ENCODE data around the gene TLE5.

TLE5 gene, protein sequence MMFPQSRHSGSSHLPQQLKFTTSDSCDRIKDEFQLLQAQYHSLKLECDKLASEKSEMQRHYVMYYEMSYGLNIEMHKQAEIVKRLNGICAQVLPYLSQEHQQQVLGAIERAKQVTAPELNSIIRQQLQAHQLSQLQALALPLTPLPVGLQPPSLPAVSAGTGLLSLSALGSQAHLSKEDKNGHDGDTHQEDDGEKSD

DNA sequence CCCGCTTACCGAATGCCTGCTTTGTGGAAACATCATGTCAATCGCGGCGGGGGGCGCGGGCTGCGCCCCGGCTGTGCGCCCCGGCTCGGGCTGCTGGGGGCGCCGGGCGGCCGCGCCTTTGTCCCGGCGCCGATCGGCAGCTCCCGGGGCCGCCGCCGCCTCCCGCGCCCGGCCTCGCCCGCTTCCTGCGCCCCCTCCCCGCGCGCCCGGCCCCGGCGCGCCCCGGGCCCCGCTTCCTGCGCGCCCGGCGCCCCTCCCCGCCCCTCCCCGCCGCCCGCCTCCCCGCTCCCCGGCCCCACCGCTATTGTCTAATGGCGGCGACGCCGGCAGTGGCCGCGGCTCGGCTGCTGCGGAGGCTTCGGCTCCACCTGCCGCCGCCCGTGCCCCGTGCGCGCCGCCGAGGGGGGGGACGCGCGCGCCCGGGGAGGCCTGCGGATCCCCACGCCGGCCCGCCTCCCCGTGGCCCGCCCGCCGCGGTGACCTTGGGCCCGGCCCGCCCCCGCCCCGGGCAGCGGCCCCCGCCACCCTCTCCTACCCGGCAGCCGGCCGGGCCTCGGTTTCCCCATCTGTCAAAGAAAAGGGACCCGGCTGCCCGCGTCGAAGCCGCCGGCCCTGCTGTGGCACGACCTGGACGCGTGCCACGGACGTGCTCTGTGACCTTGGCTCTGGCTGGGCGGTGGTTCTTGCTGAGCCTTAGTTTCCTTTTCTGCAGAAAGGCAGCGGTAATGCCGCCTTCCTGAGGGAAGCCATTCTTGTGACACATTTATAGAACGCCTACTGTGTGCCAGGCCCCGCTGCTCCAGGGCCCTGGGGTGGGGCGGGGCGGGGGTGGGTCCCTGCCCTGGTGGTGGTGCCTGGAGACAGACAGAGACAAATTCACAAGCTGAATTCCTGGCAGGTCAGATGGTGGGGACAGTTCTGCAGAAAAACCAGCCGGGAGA is at the start of gene TLE5:
TLE5 (minus strand) TSS at position 331 of the 941 bp plus-strand sequence; CDS start at position 36, 295 bp downstream.
- no peak for DNase-seq (ENCODE audit: low read depth)

DNA sequence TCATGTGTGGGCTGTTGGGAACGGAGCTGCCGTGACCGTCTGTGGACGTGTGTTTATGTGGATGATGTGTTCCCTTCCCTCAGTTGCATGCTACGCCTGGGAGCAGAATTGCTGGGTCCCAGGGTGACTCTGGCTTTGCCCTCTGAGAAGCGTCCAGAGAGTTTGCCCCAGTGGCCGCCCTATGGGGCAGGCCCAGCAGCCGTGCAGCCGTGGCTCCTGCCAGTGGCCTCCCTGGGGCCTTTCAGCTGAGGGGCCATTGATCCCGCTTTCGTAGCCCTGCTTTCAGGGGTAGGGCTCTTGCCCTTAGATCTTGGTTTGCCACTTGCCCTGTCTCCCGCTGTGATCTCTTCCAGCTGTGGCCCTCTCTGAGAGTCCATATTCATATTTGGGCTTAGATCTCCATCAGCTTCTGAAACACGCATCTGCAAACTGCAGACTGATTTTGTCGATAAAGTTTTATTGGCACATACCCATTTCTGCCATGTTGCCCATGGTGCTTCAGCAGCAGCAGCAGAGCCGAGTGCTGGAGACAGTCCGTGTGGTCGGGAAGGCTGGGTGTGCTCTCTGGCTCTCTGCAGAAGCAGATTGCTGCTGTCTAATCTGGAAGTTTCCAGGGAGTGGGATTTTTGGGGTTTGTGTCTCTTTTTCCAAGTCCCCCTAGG is 49.4 kb upstream of the TLE5 start:
- DNase-seq (ENCODE audit: low read depth): no peak

DNA sequence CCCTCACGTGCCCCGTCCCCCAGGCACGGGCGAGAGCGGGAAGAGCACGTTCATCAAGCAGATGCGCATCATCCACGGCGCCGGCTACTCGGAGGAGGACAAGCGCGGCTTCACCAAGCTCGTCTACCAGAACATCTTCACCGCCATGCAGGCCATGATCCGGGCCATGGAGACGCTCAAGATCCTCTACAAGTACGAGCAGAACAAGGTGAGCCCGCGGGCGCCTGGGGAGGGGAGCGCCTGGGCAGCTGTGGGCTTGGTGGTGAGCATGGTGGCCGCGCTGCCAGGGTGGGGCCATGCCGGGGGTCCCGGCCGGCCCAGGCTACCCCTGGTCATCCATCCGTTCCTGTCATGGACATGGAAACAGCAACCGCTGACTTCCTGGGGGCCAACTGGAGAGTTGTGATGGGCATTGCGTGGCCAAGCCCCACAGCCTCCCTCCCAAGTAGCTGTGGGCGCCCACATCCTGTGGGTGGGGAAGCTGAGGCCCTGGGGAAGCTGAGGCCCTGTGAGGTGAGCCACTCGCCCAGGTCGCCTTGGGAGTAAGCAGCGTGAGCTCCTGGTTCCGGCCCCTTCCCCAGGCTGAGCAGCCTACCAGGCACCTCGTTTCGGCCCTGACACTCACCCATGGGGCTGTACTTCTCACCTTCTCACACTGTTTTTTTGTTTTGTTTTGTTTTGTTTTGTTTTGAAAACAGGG is 48.0 kb upstream of the TLE5 start:
- no peak for DNase-seq (ENCODE audit: low read depth)

DNA sequence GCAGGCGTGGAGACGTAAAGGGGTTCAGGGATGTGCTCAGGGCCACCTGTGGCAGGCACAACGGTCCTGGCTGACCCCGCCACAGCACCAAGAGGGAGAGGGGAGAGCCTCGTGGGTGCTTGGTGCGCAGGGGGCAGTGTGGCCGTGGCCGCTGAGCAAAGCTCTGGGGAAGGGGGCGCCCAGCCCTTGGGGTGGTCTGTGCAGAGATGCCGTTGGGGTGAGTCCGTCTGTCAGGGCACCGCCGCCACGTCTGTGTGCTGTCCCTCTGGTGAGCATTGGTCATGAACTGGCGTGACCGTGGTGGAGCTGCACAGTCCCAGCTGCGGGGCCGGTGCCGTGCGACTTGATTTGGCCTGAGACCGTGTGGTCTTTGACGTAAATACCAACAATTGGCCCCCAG is 47.2 kb upstream of the TLE5 start:
- DNase-seq (ENCODE audit: low read depth): no peak

DNA sequence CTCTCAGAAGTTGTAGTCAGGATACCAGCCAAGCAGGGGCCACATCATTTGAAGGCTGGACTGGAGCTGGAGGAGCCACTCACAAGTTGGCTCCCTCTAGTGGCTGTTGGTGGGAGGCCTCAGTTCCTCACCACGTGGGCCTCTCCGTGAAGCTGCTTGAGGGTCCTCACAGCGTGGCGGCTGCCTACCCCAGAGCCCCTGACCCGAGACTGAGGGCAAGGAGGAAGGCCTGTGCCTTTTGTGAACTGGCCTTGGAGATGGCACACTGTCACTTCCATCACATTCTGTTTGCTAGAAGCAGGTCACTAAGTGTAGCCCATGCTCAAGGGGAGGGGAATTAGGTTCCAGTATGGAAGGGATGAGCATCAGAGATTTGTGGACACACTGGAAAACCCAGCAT is 46.5 kb upstream of the TLE5 start:
- DNase-seq (ENCODE audit: low read depth): no peak

DNA sequence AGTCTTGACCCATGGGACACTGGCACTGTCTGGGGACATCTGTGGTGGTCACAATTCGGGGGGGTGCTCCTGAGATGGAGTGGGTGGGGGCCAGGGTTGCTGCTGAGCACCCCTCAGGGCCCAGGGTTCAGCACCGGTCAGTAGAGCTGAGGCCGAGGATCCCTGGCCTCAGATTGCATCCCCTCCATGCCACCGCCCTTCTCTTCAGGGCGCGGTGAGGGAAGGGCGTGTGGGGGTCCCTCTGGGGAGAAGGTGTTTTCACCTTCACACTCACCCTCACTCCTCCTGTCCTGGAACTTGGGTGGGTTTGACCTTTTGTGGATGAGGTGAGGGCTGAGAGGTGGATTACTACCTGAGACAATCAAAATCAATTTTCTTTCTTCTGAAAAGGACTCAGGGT is 45.4 kb upstream of the TLE5 start:
- DNase-seq (ENCODE audit: low read depth): no peak

DNA sequence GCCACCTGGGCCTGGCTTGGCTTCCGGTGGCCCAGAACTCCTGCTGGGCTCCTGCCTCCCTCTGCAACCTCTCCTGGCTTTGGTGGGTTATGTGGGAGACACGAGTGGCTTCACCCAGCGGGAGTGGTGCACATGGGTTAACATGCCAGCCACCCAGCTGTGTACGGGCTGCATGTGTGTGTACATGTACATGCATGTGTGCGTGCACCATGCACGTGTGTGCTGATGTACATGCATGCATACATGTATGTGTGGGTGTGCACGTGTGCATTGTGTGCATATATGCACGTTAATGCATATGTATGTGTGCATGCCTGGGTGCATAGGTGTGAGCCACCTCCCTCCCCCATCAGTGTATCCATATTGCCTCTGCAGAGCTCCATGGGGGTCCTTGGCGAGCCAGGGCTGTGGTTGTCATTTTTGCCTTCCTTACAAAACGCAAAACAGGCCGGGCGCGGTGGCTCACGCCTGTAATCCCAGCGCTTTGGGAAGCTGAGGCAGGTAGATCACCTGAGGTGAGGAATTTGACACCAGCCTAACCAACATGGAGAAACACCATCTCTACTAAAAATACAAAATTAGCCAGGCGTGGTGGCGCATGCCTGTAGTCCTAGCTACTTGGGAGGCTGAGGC is 44.3 kb upstream of the TLE5 start:
- no peak for DNase-seq (ENCODE audit: low read depth)

DNA sequence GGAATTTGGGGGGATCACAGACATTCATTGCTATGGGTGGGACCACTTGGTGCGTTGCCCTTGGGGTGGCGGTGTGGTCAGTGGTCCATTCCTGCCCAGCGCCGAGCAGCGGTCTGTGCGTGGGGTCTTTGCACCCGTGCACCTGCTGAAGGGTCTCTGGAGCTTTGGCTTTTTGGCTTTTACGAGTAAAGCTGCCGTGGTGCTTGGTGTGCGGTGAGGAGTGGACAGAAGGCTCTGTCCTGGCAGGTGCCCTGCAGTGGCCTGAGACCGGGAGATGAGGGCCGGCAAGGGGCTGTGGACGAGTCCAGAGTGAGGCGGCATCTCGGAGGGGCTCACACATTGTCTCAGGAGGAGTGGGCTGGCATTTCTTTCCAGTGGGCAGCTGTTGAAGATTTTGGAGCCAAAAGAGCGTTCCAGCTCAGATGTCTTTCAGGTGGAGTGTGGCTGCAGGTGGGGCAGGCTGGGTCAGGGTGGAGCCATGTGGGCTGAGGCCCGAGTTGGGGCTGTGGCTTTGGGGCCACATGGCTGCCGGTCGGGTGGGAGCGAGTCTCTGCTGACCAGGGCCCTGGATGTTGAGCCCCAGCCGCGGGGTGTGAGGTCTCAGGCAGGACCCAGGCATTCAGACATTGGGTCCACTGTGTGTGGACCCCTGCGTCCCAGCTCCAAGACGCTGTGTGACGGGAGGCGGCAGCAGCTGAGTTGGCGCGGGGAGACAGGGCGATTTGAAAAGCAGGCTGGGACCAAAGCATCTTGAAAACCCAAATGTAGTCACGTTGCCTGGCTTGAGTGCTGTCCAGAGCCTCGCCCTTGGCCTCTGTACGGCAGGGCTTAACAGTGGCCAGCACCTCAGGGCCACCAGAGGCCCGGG is 43.6 kb upstream of the TLE5 start:
- no peak for DNase-seq (ENCODE audit: low read depth)

DNA sequence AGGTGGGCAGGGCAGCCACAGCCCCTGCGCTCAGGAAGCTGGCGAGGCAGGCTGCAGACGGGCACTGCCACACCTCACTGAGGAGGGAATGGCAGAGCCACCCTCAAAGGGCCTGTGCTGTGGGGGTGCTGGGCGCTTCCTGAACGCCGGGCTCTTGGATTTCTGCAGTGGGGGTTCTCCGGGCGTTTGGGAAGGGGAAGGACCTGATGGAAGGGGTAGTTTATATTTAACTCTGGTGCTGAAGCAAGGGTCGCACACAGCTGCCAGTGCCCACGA is 42.4 kb upstream of the TLE5 start:
- DNase-seq (ENCODE audit: low read depth): no peak

DNA sequence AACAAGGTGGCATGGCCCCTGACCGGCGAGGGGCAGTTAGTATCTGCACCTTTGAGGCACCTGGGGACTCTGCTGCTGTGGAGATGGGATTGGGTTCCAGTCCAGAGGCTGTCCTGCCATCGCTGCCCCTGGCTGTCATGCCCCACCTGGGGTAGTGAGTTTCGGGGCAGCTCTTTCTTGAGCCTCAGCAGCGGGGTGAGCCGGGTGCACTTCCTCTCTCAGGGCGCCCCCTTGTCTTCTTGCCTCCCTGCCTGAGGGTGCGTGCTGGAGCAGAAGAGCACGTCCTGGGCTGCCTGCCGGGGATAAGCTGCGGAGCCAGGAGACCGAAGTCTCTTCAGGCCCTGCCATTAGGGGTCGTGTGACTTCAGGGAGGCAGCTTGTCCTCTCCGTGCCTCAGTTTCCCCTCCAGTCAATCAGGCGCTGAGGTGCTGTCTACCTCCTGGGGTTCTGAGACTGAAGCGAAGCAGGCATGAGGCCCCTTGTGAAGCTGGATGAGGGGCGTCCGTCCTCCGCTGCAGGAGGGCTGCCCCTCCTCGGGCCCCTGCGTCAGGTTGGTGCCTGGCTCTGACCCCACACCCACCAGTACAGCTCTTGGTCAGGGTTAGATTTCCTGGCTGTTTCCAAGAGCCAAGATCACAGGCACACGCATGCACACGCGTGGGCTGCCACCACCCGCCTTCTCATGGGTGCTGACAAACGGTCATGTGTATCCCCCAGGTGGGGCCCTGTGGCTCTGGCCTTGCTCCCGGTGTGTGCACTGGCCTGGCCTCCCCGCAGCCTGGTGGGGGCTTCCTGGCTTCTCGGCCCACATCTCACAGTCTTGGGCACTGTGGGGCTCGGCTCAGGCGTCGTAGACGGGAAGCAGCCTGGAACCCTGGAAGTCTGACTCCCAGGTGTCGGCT is 40.2 kb upstream of the TLE5 start:
- DNase-seq (ENCODE audit: low read depth): no peak

DNA sequence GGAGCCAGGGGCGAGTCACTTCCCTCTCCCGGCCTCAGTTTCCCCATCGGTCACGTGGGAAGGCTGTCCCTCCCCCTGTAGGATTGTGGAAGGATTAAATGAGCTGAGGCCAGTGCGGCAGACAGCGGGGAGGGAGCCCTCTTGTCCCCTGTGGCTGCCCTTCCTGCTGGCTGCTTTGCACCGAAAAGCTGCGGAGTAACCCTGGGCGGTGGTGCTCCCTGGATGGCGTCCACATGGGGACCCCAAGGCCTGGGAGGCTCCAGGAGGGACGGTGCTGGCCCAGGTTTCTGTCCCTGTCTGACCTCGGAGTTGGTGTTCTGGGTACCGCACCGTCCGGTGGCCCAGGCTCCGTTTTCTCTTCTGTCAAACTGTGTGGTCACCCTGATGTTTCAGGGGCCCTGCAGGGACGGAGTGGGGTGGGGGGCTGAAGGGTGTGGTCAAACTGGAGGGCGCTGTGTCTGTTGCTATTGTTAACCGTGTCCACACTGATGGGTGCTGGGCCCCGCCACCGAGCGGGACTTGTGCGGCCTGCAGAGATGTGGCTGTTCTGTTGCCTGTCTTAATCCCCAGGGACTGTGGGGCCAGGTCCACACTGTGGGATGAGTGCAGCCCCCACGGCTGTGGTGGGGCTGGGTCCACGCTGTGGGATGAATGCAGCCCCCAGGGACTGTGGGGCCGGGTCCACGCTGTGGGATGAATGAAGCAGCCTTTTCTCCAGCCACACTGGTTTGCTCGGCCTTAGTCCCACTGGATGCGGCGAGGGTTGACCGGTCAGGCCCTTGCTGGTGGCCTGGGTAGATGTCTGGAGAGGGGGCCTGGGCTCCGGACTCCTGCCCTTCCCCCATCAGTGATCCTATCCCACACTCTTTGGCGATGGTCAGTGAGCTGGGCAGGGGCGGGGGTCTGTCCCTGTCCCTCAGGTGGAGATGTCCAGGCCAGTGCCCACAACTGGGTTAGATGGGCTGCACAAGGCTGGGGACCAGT is 38.7 kb upstream of the TLE5 start:
- DNase-seq (ENCODE audit: low read depth): no peak

DNA sequence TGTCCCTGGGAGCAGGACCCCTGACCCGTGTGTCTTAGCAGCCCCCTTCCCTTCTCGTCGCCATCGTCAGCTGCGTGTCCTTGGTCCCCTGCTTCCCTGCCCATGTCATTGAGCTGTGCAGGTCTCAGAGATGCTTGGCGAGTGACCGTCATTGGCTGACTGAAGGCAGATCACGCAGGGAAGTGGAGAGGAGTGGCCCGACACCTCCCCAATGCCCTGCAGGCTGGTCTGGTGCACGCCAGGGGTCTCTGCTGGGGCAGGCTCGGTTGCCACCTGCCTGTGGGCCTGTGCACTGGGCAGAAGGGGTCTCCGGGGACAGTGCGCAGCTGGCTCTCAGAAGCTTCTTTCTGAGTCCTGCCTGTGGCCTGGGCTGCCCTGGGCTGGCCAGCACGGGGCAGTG is 38.0 kb upstream of the TLE5 start:
- DNase-seq (ENCODE audit: low read depth): no peak

DNA sequence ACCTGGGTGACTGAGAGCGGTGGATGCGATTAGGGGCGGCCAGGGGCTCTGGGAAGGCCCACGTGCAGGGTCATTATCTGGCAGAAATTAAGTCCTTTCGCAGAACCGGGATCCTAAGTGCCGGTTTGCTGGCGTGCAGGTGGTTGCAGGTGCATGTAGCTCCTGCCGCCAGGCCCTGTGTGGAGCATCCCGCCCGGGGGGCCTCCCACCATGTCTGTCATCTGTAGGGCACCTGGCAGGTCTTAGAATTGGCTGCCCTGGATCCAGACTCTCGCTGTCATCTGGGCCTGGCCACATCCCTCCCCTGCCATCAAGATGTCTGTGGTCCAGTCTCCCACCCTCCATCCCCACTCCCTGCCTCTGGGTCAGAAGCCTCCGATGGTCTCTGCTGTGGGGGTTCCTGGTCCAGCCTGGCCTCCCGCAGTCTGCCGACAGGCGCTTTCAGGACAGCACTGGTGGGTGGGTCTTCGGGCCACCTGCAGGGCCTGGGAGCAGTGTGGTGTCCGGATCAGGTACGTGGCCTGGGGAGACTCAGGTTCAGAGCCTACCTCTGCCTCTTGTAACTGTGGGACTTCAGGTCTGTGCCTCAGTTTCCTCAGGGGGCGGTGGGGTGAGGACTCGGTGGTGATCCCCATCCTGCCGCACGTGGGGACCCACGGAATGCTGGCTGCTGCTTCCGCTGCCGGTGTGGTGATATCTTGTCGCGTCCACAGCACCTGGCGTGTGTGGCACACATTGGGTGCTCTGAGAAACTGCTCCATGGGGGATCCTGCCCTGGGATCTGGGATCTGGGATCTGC is 37.3 kb upstream of the TLE5 start:
- no peak for DNase-seq (ENCODE audit: low read depth)

DNA sequence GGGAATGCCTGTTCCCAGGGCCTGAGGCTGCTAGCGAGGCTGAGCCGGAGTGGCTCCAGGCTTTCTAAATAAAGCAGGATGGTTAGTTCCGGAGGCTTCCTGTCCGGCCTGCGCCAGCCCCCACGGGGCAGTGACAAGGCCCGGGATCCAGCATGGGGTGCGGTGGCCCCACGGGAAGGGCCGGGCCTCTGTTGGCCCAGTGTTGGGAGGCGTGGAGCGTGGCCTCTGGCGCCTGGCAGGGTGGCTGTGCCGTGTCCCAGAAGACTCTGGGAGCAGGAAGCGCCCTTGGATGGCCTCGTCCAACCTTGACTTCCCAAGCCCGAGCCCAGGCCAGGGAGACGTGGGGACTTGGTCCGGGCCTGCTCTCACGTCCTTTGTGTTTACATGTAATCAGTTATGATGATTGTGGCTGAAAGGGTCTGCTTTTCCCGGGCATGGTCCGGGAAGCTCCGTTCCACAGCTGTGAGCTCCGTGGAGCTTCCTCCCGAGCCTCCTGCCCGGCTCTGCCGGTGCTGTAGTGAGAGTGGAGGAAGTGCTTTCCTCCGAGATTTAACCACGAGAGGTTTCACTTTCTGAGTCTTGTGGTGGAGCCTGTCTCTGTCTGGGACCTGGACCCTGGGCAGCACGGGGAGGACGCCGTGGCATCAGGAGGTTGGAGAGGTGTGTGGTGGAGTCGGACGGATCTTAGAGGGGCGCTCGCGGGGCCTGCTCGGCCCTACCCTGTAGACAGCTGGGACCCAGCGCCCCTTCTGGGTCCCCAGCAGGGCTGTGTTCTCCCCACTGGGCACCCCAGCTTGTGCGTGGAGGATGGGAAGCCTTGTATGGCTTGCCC is 36.4 kb upstream of the TLE5 start:
- DNase-seq (ENCODE audit: low read depth): peak; percentile 24

DNA sequence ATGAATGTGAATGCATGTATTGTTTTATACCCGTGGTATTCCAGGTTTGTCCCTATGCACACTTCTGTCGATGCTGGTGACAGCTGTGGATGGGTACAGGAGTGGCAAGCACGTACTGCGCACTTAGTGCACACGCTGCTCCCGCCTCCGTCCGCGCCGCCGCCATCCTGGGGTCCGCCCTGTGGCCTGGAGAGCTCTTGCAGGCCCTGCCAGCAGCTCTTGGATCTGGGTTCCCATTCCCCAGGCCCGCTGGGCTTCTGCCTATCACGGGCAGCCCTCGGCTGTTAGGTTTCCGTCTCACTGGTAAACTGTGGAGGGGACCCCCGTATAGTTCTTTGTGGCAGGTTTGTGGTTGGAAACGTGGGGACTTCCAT is 35.8 kb upstream of the TLE5 start:
- DNase-seq (ENCODE audit: low read depth): no peak

DNA sequence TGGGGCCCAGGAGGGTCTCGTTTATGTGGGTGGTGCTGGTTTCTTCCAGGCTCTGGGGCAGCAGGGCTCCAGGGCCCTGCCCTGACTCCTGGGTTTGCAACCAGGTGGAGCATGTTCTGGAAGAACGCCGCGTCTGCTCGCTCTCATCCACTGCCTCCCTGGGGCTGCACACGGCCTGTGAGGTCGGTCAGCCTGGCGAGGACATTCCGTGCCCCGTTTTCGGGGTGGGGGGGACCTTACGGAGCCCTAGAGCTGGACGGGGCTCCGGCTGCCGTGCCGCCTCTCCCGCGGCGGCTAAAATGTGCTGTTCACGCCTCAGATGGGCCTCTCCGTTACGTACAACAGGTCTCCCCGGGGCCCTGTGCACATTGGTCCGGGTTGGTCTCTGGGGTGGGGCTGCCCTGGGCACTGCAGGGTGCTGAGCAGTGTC is 35.2 kb upstream of the TLE5 start:
- no peak for DNase-seq (ENCODE audit: low read depth)

DNA sequence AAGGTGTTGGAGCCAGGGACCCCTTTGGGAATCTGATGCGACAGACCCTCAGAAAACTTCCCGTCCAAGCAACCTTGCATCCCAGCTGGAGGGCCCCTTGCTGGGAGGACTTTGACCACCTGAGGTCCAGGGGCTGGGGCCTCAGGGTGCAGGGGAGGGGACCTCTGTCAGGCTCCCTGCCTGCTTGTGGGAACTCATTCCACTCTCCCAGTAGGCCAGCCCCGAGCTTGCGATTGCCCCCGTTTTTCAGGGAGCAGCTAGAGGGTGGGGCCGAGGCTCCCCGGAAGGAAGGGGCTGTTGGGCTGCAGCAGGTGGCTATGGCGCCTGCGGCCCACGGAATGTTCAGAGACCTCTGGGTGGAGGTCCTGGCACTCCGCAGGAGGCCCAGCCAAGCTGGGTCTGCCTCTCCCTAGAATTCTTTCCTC is 34.6 kb upstream of the TLE5 start:
- no peak for DNase-seq (ENCODE audit: low read depth)
